Smooth muscle cell (in vitro differentiated cells): ENCODE measurements around the gene RFT1. TPM values are rescaled to one million over a fixed set of nuclear protein-coding genes. Genes with fewer than 3 reads are reported as not detected.

ENCODE experiments used
- DNase-seq: peaks from one replicate; lab custom pipeline; 2025; ENCODE audit not compliant: unreplicated experiment; lab: John Stamatoyannopoulos, UW
- H2AFZ ChIP-seq: fragments of 200-600 bp; sonication (generic); 2 replicates; pipeline ENCODE4 v1.6.0; 2016; ENCODE audit warnings: antibody characterized with exemption, low read depth, mild to moderate bottlenecking
- H3F3A ChIP-seq: fragments of 200-600 bp; sonication (generic); 2 replicates; pipeline ENCODE4 v1.6.0; 2017; ENCODE audit warnings: antibody characterized with exemption, low read depth
- H3K27ac ChIP-seq: fragments of 200-600 bp; sonication (generic); 2 replicates; pipeline ENCODE4 v1.5.1; 2016; ENCODE audit warnings: low read depth, mild to moderate bottlenecking
- H3K27me3 ChIP-seq: fragments of 200-600 bp; sonication (generic); 2 replicates; pipeline ENCODE4 v1.6.1; 2016; ENCODE audit warnings: low read depth, mild to moderate bottlenecking
- H3K36me3 ChIP-seq: fragments of 200-600 bp; sonication (generic); 2 replicates; pipeline ENCODE4 v1.5.1; 2016; ENCODE audit warnings: low read depth
- H3K4me1 ChIP-seq: fragments of 200-600 bp; sonication (generic); 2 replicates; pipeline ENCODE4 v1.5.1; 2016; ENCODE audit warnings: low read depth
- H3K4me2 ChIP-seq: fragments of 200-600 bp; sonication (generic); 2 replicates; pipeline ENCODE4 v1.6.0; 2016; ENCODE audit warnings: mild to moderate bottlenecking
- H3K4me3 ChIP-seq: fragments of 200-600 bp; sonication (generic); 2 replicates; pipeline ENCODE4 v1.5.1; 2016; ENCODE audit warnings: mild to moderate bottlenecking
- H3K79me2 ChIP-seq: fragments of 200-600 bp; sonication (generic); 2 replicates; pipeline ENCODE4 v1.6.0; 2016; ENCODE audit warnings: low read depth, mild to moderate bottlenecking
- H3K9ac ChIP-seq: fragments of 200-600 bp; sonication (generic); 2 replicates; pipeline ENCODE4 v1.6.0; 2016; ENCODE audit warnings: low read depth
- H3K9me3 ChIP-seq: fragments of 200-600 bp; sonication (generic); replicated peaks from 2 replicates; pipeline ENCODE4 v1.5.1; 2016; ENCODE audit warnings: low read depth
- H4K20me1 ChIP-seq: fragments of 200-600 bp; sonication (generic); 2 replicates; pipeline ENCODE4 v1.6.0; 2016; ENCODE audit warnings: low read depth
- WGBS: methylation state at CpG from one replicate; pipeline ENCODE4 v1.1.7; 2016; ENCODE audit warnings: low lambda C conversion rate; 5-methylcytosine and 5-hydroxymethylcytosine counted together
- polyA plus RNA-seq: library from polyadenylated mRNA; unstranded; fragments of >200 nt; fragmentation: Nextera tagmentation; extraction: Ambion mirVana; gene quantifications from 2 replicates; pipeline ENCODE4 v1.2.1, GENCODE V29; 2016
- total RNA-seq: library from RNA; depleted of rRNA; stranded (reverse); fragments of >200 nt; gene quantifications from 2 replicates; pipeline ENCODE4 v1.2.3, GENCODE V29; 2014
- TF ChIP-seq, protein P1 (sequence below): fragments of 200-600 bp; sonication (generic); IDR thresholded peaks from 2 replicates; pipeline ENCODE4 v1.5.1; 2017; ENCODE audit warnings: borderline replicate concordance, mild to moderate bottlenecking, antibody characterized with exemption; ENCODE audit not compliant: insufficient read depth, poor library complexity, severe bottlenecking

The RFT1 gene
- total and polyA plus RNA-seq, 2 experiments from 2014 or later: 13.3 to 25.7 TPM

DNA sequence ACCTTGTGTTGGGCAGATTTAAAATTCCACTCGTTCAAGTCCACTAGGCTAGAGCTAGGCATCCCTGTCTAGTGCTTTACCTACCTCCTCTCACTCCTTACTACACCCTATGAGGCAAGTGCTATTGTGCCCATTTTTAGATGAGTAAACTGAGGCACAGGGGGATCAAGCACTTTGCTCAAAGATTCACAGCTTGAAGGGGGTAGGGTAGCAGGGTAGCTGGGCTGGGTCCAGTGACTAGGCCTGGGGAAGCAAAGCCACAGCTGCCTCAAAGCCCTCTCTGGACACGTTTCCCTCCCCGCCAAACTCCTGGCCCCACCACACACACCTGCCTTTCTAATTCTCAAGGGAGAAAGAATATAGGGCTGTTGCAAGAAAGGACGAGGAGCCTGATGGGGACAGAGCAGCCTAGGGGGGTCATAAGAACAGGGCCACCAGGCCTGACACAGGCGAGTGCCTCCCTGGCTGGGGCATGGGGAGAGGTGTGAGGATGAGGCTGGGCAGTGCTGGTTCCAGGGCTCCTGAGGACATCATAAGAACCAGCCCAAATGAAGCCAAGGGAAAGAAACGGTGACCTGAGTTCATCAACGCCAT is 49.5 kb downstream of the RFT1 start:
- Histone ChIP-seq H4K20me1 (no peaks in the 10 kb centered on the region), H3F3A (no peaks in the 10 kb centered on the region), H2AFZ (no peak overlapping the region), H3K4me3 (no peak overlapping the region), H3K9ac (no peak overlapping the region), H3K79me2 (no peaks in the 10 kb centered on the region), H3K27ac (no peak overlapping the region), H3K9me3 (no peaks in the 10 kb centered on the region), H3K27me3 (no peaks in the 10 kb centered on the region), H3K36me3 (no peaks in the 10 kb centered on the region), H3K4me2 (no peak overlapping the region), H3K4me1 (no peaks in the 10 kb centered on the region)
- 88% methylated on average over 7 of the region's 7 CpGs for WGBS
- TF ChIP-seq, protein P1, sequence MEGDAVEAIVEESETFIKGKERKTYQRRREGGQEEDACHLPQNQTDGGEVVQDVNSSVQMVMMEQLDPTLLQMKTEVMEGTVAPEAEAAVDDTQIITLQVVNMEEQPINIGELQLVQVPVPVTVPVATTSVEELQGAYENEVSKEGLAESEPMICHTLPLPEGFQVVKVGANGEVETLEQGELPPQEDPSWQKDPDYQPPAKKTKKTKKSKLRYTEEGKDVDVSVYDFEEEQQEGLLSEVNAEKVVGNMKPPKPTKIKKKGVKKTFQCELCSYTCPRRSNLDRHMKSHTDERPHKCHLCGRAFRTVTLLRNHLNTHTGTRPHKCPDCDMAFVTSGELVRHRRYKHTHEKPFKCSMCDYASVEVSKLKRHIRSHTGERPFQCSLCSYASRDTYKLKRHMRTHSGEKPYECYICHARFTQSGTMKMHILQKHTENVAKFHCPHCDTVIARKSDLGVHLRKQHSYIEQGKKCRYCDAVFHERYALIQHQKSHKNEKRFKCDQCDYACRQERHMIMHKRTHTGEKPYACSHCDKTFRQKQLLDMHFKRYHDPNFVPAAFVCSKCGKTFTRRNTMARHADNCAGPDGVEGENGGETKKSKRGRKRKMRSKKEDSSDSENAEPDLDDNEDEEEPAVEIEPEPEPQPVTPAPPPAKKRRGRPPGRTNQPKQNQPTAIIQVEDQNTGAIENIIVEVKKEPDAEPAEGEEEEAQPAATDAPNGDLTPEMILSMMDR: no peak
- DNase-seq: no peak

DNA sequence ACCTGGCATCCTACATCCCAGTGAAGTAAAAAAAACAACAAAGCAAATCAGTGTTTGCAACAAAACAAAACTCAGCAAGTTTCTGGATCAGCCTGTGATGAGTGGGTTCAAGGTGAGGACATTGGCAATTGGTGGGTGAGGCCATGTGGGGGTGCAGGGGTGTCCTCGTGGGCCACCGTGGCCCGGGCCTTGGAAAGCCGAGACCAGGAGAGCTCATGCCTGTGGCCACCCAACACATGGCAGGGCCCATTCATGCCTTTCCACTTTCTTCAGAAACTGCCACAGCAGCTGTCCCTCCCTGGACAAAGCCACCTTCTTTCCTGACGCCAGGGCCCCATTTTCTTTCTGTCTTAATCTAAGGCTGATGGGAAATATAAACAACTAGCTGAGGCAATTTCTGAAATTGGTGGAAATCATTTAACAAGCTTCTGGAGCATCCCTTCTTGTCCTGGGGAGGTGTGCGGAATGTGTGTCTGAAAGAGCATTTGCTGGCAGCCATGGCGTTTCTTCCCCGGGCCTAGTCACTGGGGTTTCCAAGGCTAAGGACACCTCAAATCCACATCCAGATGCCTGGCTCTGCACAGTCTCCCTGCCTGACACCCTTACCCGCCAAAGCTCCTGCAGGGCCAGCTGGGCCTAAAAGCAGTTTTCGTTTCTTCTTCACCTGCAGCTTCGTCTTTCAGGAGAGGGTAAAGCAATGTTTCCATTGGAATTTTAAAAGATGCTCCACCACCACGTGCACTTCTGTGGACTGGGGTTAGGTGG is 50.3 kb downstream of the RFT1 start:
- no peak for DNase-seq
- no peak overlapping the region for H3K27ac ChIP-seq

DNA sequence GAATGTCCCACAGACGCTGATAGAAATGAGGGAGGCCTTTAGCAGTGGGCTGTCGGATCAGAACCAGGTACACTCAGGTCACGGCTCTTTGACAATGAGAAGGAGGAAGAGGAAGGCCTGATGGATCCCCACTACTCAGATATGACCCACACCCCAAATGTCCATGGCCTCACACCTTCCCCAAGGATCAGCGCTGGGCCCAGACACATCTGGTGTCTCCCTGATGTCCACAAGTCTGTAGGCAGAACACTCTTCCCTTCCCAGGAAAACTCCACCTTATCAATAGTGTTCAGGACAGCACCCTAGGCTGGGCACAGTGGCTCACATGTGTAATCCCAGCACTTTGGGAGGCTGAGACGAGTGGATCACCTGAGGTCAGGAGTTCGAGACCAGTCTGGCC is 51.1 kb downstream of the RFT1 start:
- Histone ChIP-seq H3K36me3 (no peaks in the 10 kb centered on the region), H4K20me1 (no peaks in the 10 kb centered on the region), H3F3A (no peaks in the 10 kb centered on the region), H3K79me2 (no peaks in the 10 kb centered on the region), H3K4me2 (no peak overlapping the region), H3K9me3 (no peaks in the 10 kb centered on the region), H2AFZ (no peak overlapping the region), H3K27ac (no peak overlapping the region), H3K4me1 (no peaks in the 10 kb centered on the region), H3K27me3 (no peaks in the 10 kb centered on the region), H3K4me3 (no peak overlapping the region), H3K9ac (no peak overlapping the region)
- WGBS: 93% methylated on average over 6 of the region's 6 CpGs
- no peak for DNase-seq
- TF ChIP-seq, protein P1: no peak

More for the DNA sequence above, 50.3 kb downstream of the RFT1 start:
- Histone ChIP-seq H3K79me2 (no peaks in the 10 kb centered on the region), H3F3A (no peaks in the 10 kb centered on the region), H2AFZ (no peak overlapping the region), H3K9ac (no peak overlapping the region), H3K4me3 (no peak overlapping the region), H3K4me1 (no peaks in the 10 kb centered on the region), H3K9me3 (no peaks in the 10 kb centered on the region), H3K27me3 (no peaks in the 10 kb centered on the region), H3K36me3 (no peaks in the 10 kb centered on the region), H4K20me1 (no peaks in the 10 kb centered on the region), H3K4me2 (no peak overlapping the region)
- TF ChIP-seq, protein P1: no peak
- WGBS: 88% methylated on average over 12 of the region's 12 CpGs

DNA sequence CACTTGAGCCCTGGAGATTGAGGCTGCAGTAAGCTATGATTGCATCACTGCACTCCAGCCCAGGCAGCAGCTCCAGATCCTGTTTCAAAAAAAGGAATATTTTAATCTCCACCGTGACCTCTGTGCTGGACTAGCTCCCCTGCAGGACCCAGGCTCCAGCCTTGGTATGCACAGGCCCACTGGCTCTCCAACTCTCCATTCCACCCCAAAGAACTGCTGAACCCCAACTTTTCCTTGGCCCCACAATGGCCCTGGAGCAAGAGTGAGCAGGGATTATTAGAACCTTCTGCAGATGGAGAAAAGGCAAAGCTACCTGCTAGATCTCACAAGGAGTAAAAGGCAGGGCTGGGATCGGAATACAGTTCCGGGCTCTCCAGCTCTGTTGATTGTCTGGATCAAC is 51.6 kb downstream of the RFT1 start:
- Histone ChIP-seq H2AFZ (no peak overlapping the region), H3K4me3 (no peak overlapping the region), H3K27ac (no peak overlapping the region), H3F3A (no peaks in the 10 kb centered on the region), H4K20me1 (no peaks in the 10 kb centered on the region), H3K9ac (no peak overlapping the region), H3K9me3 (no peaks in the 10 kb centered on the region), H3K27me3 (no peaks in the 10 kb centered on the region), H3K36me3 (no peaks in the 10 kb centered on the region), H3K79me2 (no peaks in the 10 kb centered on the region), H3K4me2 (no peak overlapping the region), H3K4me1 (no peaks in the 10 kb centered on the region)
- TF ChIP-seq, protein P1: no peak
- no peak for DNase-seq
- WGBS: 94% methylated on average over 3 of the region's 3 CpGs
